HepG2 (cell line): ENCODE measurements around the gene TMCC1. TPM values are rescaled to one million over a fixed set of nuclear protein-coding genes. Genes with fewer than 3 reads are reported as not detected.

Source experiments
- ATF1 ChIP-seq: IDR thresholded peaks from 2 replicates; pipeline ENCODE4 v1.6.1; 2016; ENCODE audit warnings: mild to moderate bottlenecking, control low read depth
- EP300 ChIP-seq, 3 experiments: sonication (generic) in 1 of 3; formaldehyde crosslinking in 1 of 3; IDR thresholded peaks; 2 replicates each; pipeline versions ENCODE4 v1.5.1 to v1.6.1; 2011 to 2020; ENCODE audit warnings: low read depth in 2 of 3, low read length in 2 of 3, borderline replicate concordance in 1 of 3, improper control_type of control experiment in 1 of 3, mild to moderate bottlenecking in 1 of 3, missing genetic modification reagents in 1 of 3, moderate library complexity in 1 of 3
- FOXA3 ChIP-seq: IDR thresholded peaks from 2 replicates; pipeline ENCODE4 v1.6.1; 2016; ENCODE audit warnings: missing genetic modification reagents, missing compliant biosample characterization
- GZF1 ChIP-seq: sonication (generic); formaldehyde crosslinking; IDR thresholded peaks from 2 replicates; pipeline ENCODE4 v1.5.1; 2020; ENCODE audit warnings: mild to moderate bottlenecking, missing genetic modification reagents
- HMG20A ChIP-seq: IDR thresholded peaks from 2 replicates; pipeline ENCODE4 v1.6.1; 2016; ENCODE audit warnings: borderline replicate concordance
- ISX ChIP-seq: sonication (generic); formaldehyde crosslinking; conservative IDR thresholded peaks from 2 replicates; pipeline ENCODE4 v1.5.0; 2020; ENCODE audit warnings: missing genetic modification reagents
- NFATC3 ChIP-seq: sonication (generic); formaldehyde crosslinking; IDR thresholded peaks from 2 replicates; pipeline ENCODE4 v1.5.1; 2020; ENCODE audit warnings: mild to moderate bottlenecking, missing genetic modification reagents
- REXO4 ChIP-seq: sonication (generic); formaldehyde crosslinking; IDR thresholded peaks from 2 replicates; pipeline ENCODE4 v1.8.0; 2022; ENCODE audit warnings: missing genetic modification reagents, mild to moderate bottlenecking, borderline replicate concordance
- SMAD9 ChIP-seq: sonication (generic); formaldehyde crosslinking; IDR thresholded peaks from 2 replicates; pipeline ENCODE4 v1.5.1; 2020; ENCODE audit warnings: mild to moderate bottlenecking, missing genetic modification reagents
- YEATS2 ChIP-seq: sonication (generic); formaldehyde crosslinking; IDR thresholded peaks from 2 replicates; pipeline ENCODE4 v1.4.0; 2020; ENCODE audit warnings: missing genetic modification reagents, borderline replicate concordance
- ZBTB20 ChIP-seq: sonication (generic); formaldehyde crosslinking; IDR thresholded peaks from 2 replicates; pipeline ENCODE4 v1.8.1; 2023; ENCODE audit warnings: missing genetic modification reagents, low read depth, mild to moderate bottlenecking, borderline replicate concordance
- ZBTB7B ChIP-seq: sonication (generic); formaldehyde crosslinking; IDR thresholded peaks from 2 replicates; pipeline ENCODE4 v1.4.0; 2020; ENCODE audit warnings: missing genetic modification reagents
- ZFY ChIP-seq: sonication (generic); formaldehyde crosslinking; IDR thresholded peaks from 2 replicates; pipeline ENCODE4 v1.4.0; 2020; ENCODE audit warnings: missing genetic modification reagents
- ZMYM2 ChIP-seq: sonication (generic); formaldehyde crosslinking; IDR thresholded peaks from 2 replicates; pipeline ENCODE4 v1.8.0; 2022; ENCODE audit warnings: mild to moderate bottlenecking, missing genetic modification reagents
- ZNF329 ChIP-seq: sonication (generic); formaldehyde crosslinking; IDR thresholded peaks from 2 replicates; pipeline ENCODE4 v1.9.0; 2021; ENCODE audit warnings: low read depth, mild to moderate bottlenecking, missing genetic modification reagents
- ZNF749 ChIP-seq: sonication (generic); formaldehyde crosslinking; IDR thresholded peaks from 2 replicates; pipeline ENCODE4 v1.8.0; 2022; ENCODE audit warnings: mild to moderate bottlenecking, missing genetic modification reagents, moderate library complexity, borderline replicate concordance
- polyA plus RNA-seq, 8 experiments: library from polyadenylated mRNA; depleted of rRNA in 3 of 8; stranded (reverse) in 7 of 8; unstranded in 1 of 8; fragments of >200 nt; fragmentation: Illumina TruSeq in 4 of 8; extraction: Trizol in 4 of 8; gene quantifications; 2 replicates each; pipeline versions ENCODE4 v1.2.1 to v1.2.3, GENCODE V29; 2011 to 2016; ENCODE audit warnings: low read depth in 4 of 8, missing spikeins in 1 of 8, mixed read lengths in 1 of 8; ENCODE audit not compliant: insufficient read depth in 1 of 8
- total RNA-seq, 5 experiments: library from RNA; depleted of rRNA; stranded (reverse); fragments of >200 nt; fragmentation: Illumina TruSeq; extraction: Trizol; gene quantifications; 2 replicates each; pipeline ENCODE4 v1.2.3, GENCODE V29; 2016; ENCODE audit warnings: low read depth in 1 of 5
- TF ChIP-seq, protein P1 (sequence below): IDR thresholded peaks from 2 replicates; pipeline ENCODE4 v1.6.1; 2012; ENCODE audit warnings: low read depth, low read length, improper control_type of control experiment
- TF ChIP-seq, protein P2 (sequence below): sonication (generic); formaldehyde crosslinking; IDR thresholded peaks from 2 replicates; pipeline ENCODE4 v1.4.0; 2020; ENCODE audit warnings: missing genetic modification reagents
- TF ChIP-seq, protein P3 (sequence below), 2 experiments: sonication (generic) in 1 of 2; formaldehyde crosslinking in 1 of 2; IDR thresholded peaks; 2 replicates each; pipeline versions ENCODE4 v1.4.0 to v1.6.1; 2016 to 2020; ENCODE audit warnings: borderline replicate concordance in 1 of 2, low read depth in 1 of 2, mild to moderate bottlenecking in 1 of 2, missing genetic modification reagents in 1 of 2

The TMCC1 gene
- total and polyA plus RNA-seq, 2 of the 13 experiments (the other 11 are each of a cell fraction or from before 2014, with no cell fraction given): 12.1 to 264 TPM

DNA sequence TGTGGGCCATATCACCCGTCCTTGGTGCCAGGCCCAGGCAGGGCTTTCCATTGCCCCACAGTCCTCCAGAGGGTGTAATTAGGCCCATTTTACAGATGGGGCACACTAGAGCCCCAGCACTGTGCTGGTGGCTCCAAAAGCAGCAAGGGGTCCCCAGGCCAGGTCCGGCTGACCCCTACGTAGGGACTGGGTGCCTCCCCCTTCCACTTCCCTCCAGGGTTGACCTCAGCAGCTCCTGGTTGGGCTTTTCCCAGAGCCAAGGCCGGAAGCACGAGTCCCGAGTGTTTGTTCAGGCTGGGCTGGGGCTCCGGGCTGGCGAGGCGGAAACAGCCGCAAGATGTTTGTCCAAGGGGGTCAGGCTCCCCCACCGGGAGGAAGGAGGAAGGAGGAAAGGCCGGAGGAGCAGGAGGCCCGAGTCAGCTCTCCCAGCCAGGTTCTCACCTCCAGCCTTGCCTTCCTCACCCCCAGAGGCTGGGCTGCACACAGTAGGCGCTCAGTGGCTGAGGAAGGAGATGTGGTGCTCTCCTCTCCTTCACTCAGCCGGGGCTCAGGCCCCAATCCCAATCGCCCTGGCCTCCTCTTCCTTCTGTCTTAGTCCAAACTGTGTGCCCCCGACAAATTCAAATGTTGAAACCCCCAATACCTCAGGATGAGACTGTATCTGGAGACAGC lies 269.9 kb downstream of the TMCC1 start (continued):
- TF ChIP-seq, protein P1, sequence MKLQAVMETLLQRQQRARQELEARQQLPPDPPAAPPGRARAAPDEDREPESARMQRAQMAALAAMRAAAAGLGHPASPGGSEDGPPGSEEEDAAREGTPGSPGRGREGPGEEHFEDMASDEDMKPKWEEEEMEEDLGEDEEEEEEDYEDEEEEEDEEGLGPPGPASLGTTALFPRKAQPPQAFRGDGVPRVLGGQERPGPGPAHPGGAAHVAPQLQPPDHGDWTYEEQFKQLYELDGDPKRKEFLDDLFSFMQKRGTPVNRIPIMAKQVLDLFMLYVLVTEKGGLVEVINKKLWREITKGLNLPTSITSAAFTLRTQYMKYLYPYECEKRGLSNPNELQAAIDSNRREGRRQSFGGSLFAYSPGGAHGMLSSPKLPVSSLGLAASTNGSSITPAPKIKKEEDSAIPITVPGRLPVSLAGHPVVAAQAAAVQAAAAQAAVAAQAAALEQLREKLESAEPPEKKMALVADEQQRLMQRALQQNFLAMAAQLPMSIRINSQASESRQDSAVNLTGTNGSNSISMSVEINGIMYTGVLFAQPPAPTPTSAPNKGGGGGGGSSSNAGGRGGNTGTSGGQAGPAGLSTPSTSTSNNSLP: no peak
- TF ChIP-seq FOXA3 (CRISPR knock-in tag): peak; percentile 53; the same call in 1 of the 2 replicates
- TF ChIP-seq, protein P2, sequence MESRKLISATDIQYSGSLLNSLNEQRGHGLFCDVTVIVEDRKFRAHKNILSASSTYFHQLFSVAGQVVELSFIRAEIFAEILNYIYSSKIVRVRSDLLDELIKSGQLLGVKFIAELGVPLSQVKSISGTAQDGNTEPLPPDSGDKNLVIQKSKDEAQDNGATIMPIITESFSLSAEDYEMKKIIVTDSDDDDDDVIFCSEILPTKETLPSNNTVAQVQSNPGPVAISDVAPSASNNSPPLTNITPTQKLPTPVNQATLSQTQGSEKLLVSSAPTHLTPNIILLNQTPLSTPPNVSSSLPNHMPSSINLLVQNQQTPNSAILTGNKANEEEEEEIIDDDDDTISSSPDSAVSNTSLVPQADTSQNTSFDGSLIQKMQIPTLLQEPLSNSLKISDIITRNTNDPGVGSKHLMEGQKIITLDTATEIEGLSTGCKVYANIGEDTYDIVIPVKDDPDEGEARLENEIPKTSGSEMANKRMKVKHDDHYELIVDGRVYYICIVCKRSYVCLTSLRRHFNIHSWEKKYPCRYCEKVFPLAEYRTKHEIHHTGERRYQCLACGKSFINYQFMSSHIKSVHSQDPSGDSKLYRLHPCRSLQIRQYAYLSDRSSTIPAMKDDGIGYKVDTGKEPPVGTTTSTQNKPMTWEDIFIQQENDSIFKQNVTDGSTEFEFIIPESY: peak; percentile 53; the same call in 1 of the 2 replicates
- TF ChIP-seq REXO4 (CRISPR knock-in tag): no peak
- 0 out of 2 replicates have a peak, but pooled peaks have one; percentile 32 for TF ChIP-seq ZMYM2 (CRISPR knock-in tag)
- 0 out of 2 replicates have a peak, but pooled peaks have one; percentile 54 for TF ChIP-seq YEATS2
- TF ChIP-seq ZBTB20 (CRISPR knock-in tag): no peak; the same call in 1 of the 2 replicates
- no peak for TF ChIP-seq GZF1 (CRISPR knock-in tag)
- no peak for TF ChIP-seq SMAD9 (CRISPR knock-in tag)
- peak in 1 of 2 experiments; percentile 53; a peak in 2 of 4 replicates for TF ChIP-seq EP300 (IDR thresholded peaks at IDR 0.05; ENCODE audit: low read depth in 2 of 2, low read length in 2 of 2)
- peak; percentile 65; the same call in 1 of the 2 replicates for TF ChIP-seq EP300 (CRISPR knock-in tag; IDR thresholded peaks at IDR 0.05; ENCODE audit: borderline replicate concordance)
- TF ChIP-seq NFATC3 (CRISPR knock-in tag): no peak
- TF ChIP-seq ZFY (CRISPR knock-in tag): no peak
- TF ChIP-seq ZNF329: no peak
- no peak for TF ChIP-seq ISX (CRISPR knock-in tag)
- TF ChIP-seq, protein P3, sequence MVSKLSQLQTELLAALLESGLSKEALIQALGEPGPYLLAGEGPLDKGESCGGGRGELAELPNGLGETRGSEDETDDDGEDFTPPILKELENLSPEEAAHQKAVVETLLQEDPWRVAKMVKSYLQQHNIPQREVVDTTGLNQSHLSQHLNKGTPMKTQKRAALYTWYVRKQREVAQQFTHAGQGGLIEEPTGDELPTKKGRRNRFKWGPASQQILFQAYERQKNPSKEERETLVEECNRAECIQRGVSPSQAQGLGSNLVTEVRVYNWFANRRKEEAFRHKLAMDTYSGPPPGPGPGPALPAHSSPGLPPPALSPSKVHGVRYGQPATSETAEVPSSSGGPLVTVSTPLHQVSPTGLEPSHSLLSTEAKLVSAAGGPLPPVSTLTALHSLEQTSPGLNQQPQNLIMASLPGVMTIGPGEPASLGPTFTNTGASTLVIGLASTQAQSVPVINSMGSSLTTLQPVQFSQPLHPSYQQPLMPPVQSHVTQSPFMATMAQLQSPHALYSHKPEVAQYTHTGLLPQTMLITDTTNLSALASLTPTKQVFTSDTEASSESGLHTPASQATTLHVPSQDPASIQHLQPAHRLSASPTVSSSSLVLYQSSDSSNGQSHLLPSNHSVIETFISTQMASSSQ (IDR thresholded peaks at IDR 0.05; ENCODE audit: low read depth): no peak
- TF ChIP-seq, protein P3 (CRISPR knock-in tag; IDR thresholded peaks at IDR 0.05; ENCODE audit: borderline replicate concordance): no peak
- TF ChIP-seq ATF1 (CRISPR knock-in tag): no peak
- no peak for TF ChIP-seq ZNF749 (CRISPR knock-in tag)
- TF ChIP-seq HMG20A (CRISPR knock-in tag): no peak
- peak; percentile 46; the same call in 1 of the 2 replicates for TF ChIP-seq ZBTB7B
